GM13977 (cell line): ENCODE data around the gene TNIP2.
A peak's percentile ranks its signal among the peaks of the same experiment; 100 is the strongest.

Source experiments
- DNase-seq: peaks from one replicate; pipeline ENCODE4 v3.0.0; 2012; ENCODE audit warnings: low spot score
- CTCF ChIP-seq: IDR thresholded peaks from 2 replicates; pipeline ENCODE4 v1.5.1; 2012; ENCODE audit warnings: mild to moderate bottlenecking, control low read depth; ENCODE audit not compliant: insufficient read depth; ENCODE audit errors: extremely low read depth, missing control alignments
- in situ Hi-C: fragments of 300-500 bp; cut with MboI; formaldehyde crosslinking; loops from one replicate; pipeline ENCODE4 v1.12.0; 2022; ENCODE audit warnings: low sequenced_read_pairs, low pct_unique_long_range_greater_than_20kb, mixed read lengths, inconsistent platforms; ENCODE audit not compliant: unreplicated experiment

Gene TNIP2

DNA sequence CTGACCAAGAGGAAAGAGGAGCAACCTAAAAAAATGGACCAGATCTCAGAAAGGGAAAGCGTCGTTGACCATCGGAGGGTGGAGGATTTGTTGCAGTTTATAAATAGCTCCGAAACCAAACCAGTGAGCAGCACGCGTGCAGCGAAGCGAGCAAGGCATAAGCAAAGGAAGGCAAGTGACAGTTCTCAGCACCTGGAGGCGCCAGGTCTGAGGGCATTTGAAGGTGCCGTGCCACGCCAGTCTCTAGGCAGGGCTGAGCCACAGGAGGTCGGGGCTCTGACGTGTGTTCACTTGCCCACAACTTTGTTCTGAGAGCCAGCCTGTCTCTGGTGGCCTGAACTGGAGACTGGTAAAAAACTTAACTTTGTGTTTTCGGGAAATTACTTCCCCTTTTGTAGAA is 59.7 kb downstream of the TNIP2 start:
- DNase-seq = peak; percentile 88
- peak; percentile 35 for TF ChIP-seq CTCF
- in situ Hi-C loops = no loop called here

- in situ Hi-C loops = no loop called here
- no peak for DNase-seq
- TF ChIP-seq CTCF = no peak
Observed at GRCh38 chr4:2695346-2696060, 60.6 kb downstream of the TNIP2 start.

- in situ Hi-C loops = no loop called here
- TF ChIP-seq CTCF = no peak
Observed at GRCh38 chr4:2694691-2695090, 61.4 kb downstream of the TNIP2 start.

GRCh38 chr4:2691952-2692435 is 64.1 kb downstream of the TNIP2 start:
- TF ChIP-seq CTCF = no peak
- in situ Hi-C loops = no loop called here
- no peak for DNase-seq

More at GRCh38 chr4:2694691-2695090, 61.4 kb downstream of the TNIP2 start:
- no peak for DNase-seq
